Thyroid gland (tissue), 4 donors: Measurements from ENCODE around the gene RALGAPA1. TPM values are rescaled to one million over a fixed set of nuclear protein-coding genes. Genes with fewer than 3 reads are reported as not detected.

Experiments
- DNase-seq, 2 donors: peaks; one replicate each; pipeline ENCODE4 v3.0.0-alpha.2; 2019
- H3K27ac ChIP-seq, 3 donors: fragments of 200-600 bp; sonication (generic); 1 replicate in 2 of 3; 2 replicates in 1 of 3; pipeline ENCODE4 v1.5.1; 2016 to 2019; ENCODE audit warnings: mild to moderate bottlenecking in 1 of 3, moderate library complexity in 1 of 3
- H3K27me3 ChIP-seq: fragments of 200-600 bp; sonication (generic); one replicate; pipeline ENCODE4 v1.5.1; 2019
- H3K36me3 ChIP-seq, 2 donors: fragments of 200-600 bp; sonication (generic); one replicate each; pipeline ENCODE4 v1.5.1; 2016 to 2019
- H3K4me1 ChIP-seq, 2 donors: fragments of 200-600 bp; sonication (generic); one replicate each; pipeline ENCODE4 v1.5.1; 2017 to 2019
- H3K4me3 ChIP-seq, 3 donors: fragments of 200-600 bp; sonication (generic); replicated peaks in 1 of 3; 1 replicate in 2 of 3; 2 replicates in 1 of 3; pipeline ENCODE4 v1.5.1; 2016; ENCODE audit warnings: mild to moderate bottlenecking in 1 of 3
- H3K9me3 ChIP-seq: fragments of 200-600 bp; sonication (generic); one replicate; pipeline ENCODE4 v1.5.1; 2017
- CTCF ChIP-seq, 6 experiments: fragments of 200-600 bp in 3 of 6; fragments of 450-650 bp in 3 of 6; sonication (generic) in 3 of 6; IDR thresholded peaks; one replicate each; pipeline ENCODE4 v1.5.1; 2016 to 2019; ENCODE audit warnings: antibody characterized with exemption in 6 of 6, mild to moderate bottlenecking in 2 of 6, inconsistent platforms in 1 of 6, moderate library complexity in 1 of 6
- POLR2A ChIP-seq, 2 donors: fragments of 450-650 bp; IDR thresholded peaks; one replicate each; pipeline ENCODE4 v1.6.1; 2017; ENCODE audit warnings: antibody characterized with exemption in 2 of 2, mild to moderate bottlenecking in 2 of 2, moderate library complexity in 1 of 2
- WGBS, 2 donors: methylation state at CpG; one replicate each; pipeline ENCODE4 v1.1.5; 2017; 5-methylcytosine and 5-hydroxymethylcytosine counted together
- intact Hi-C: fragments of 100-400 bp; cut with DNase I; formaldehyde crosslinking; loops from one replicate; pipeline ENCODE4 v1.15.1; 2023
- total RNA-seq, 4 donors: library from RNA; depleted of rRNA; stranded (reverse); fragments of >200 nt; gene quantifications; one replicate each; pipeline ENCODE4 v1.2.3, GENCODE V29; 2016

RALGAPA1 gene
- total RNA-seq, 4 donors from 2014 or later, result 95.6 to 137 (median 111) TPM

GRCh38 chr14:35819591-35820540, 10.8 kb upstream of the RALGAPA1 start:
- Histone ChIP-seq H3K9me3 (no peaks in the 10 kb centered on the region), H3K4me3 (no peak overlapping the region), H3K27ac (no peak overlapping the region), H3K27me3 (no peaks in the 10 kb centered on the region), H3K36me3 (no peaks in the 10 kb centered on the region), H3K4me1 (no peaks in the 10 kb centered on the region)
- WGBS, 2 donors, result 89 to 91% methylated on average over 31 to 32 of the region's 32 CpGs
- DNase-seq, result no peak
- TF ChIP-seq POLR2A (IDR thresholded peaks at IDR 0.05) (no peak), CTCF (IDR thresholded peaks at IDR 0.05) (no peak)
- intact Hi-C loops, result no loop called here

GRCh38 chr14:35818346-35819115, 9.4 kb upstream of the RALGAPA1 start:
- Histone ChIP-seq H3K9me3 (no peaks in the 10 kb centered on the region), H3K36me3 (no peaks in the 10 kb centered on the region), H3K4me1 (no peaks in the 10 kb centered on the region), H3K4me3 (no peak overlapping the region), H3K27me3 (no peaks in the 10 kb centered on the region), H3K27ac (no peak overlapping the region)
- intact Hi-C loops, result no loop called here
- 75 to 80% methylated on average over 13 of the region's 13 CpGs for WGBS, 2 donors
- TF ChIP-seq POLR2A (IDR thresholded peaks at IDR 0.05) (no peak), CTCF (IDR thresholded peaks at IDR 0.05) (peak in 5 of 6 experiments; percentile 26 to 66 (median 54))
- peak; percentile 28 to 31 for DNase-seq

GRCh38 chr14:35814371-35815005, 5.4 kb upstream of the RALGAPA1 start:
- no peak overlapping the region for H3K27ac ChIP-seq
- H3K4me3 ChIP-seq, result no peak overlapping the region
- peak in 5 of 6 experiments; percentile 21 to 70 (median 40) for TF ChIP-seq CTCF (IDR thresholded peaks at IDR 0.05)
- TF ChIP-seq POLR2A (IDR thresholded peaks at IDR 0.05), result no peak
- intact Hi-C loops, result no loop called here
- no peaks in the 10 kb centered on the region for H3K36me3 ChIP-seq
- WGBS, 2 donors, result 36 to 37% methylated on average over 3 of the region's 3 CpGs
- DNase-seq, result peak; percentile 37 to 58
- no peaks in the 10 kb centered on the region for H3K9me3 ChIP-seq
- no peaks in the 10 kb centered on the region for H3K4me1 ChIP-seq
- H3K27me3 ChIP-seq, result no peaks in the 10 kb centered on the region

- no peak for DNase-seq
- Histone ChIP-seq H3K4me3 (no peak overlapping the region), H3K27ac (no peak overlapping the region), H3K9me3 (no peaks in the 10 kb centered on the region), H3K36me3 (no peaks in the 10 kb centered on the region), H3K27me3 (no peaks in the 10 kb centered on the region), H3K4me1 (peaks cover 17% of the 10 kb centered on the region in 2 donors)
- intact Hi-C loops, result no loop called here
- TF ChIP-seq POLR2A (IDR thresholded peaks at IDR 0.05), result no peak
- no peak for TF ChIP-seq CTCF (IDR thresholded peaks at IDR 0.05)
- 94 to 97% methylated on average over 4 of the region's 4 CpGs for WGBS, 2 donors
Measured at GRCh38 chr14:35810963-35811362, 1.9 kb upstream of the RALGAPA1 start.
